Progenitor cell of endocrine pancreas (in vitro differentiated cells): ENCODE measurements around the gene PCARE. TPM values are rescaled to one million over a fixed set of nuclear protein-coding genes. Genes with fewer than 3 reads are reported as not detected.

Experiments
- DNase-seq: peaks from one replicate; pipeline ENCODE4 v3.0.0; 2021; ENCODE audit warnings: low spot score; ENCODE audit not compliant: unreplicated experiment
- H3K27ac Mint-ChIP-seq: 2 replicates; pipeline ENCODE4 v1.8.0; 2021; ENCODE audit warnings: mild to moderate bottlenecking, moderate library complexity, mixed read lengths
- H3K27me3 Mint-ChIP-seq: 2 replicates; pipeline ENCODE4 v1.8.0; 2021; ENCODE audit warnings: mixed read lengths
- H3K36me3 Mint-ChIP-seq: 2 replicates; pipeline ENCODE4 v1.8.0; 2022; ENCODE audit warnings: mixed read lengths; ENCODE audit not compliant: insufficient read depth
- H3K4me1 Mint-ChIP-seq: 2 replicates; pipeline ENCODE4 v1.8.0; 2021; ENCODE audit warnings: low read depth, mixed read lengths
- H3K4me3 Mint-ChIP-seq: 2 replicates; pipeline ENCODE4 v1.8.0; 2021; ENCODE audit warnings: low read depth, mild to moderate bottlenecking, moderate library complexity, mixed read lengths
- H3K9me3 Mint-ChIP-seq: 2 replicates; pipeline ENCODE4 v1.8.0; 2021; ENCODE audit warnings: low read depth, mixed read lengths
- CTCF ChIP-seq: fragments of 200-600 bp; sonication (generic); IDR thresholded peaks from one replicate; pipeline ENCODE4 v1.5.0; 2021; ENCODE audit warnings: antibody characterized with exemption, mild to moderate bottlenecking; ENCODE audit not compliant: unreplicated experiment
- total RNA-seq: library from RNA; stranded (reverse); gene quantifications from 2 replicates; pipeline ENCODE4 v1.2.1, GENCODE V29; 2021

Gene PCARE
- total RNA-seq, 1 donor from 2014 or later, result not detected

- DNase-seq, result no peak
- Mint-ChIP-seq H3K27ac (no peak overlapping the region), H3K36me3 (no peaks in the 10 kb centered on the region), H3K27me3 (peaks cover 8% of the 10 kb centered on the region), H3K9me3 (no peaks in the 10 kb centered on the region), H3K4me1 (no peaks in the 10 kb centered on the region), H3K4me3 (no peak overlapping the region)
- no peak for TF ChIP-seq CTCF
Measured at GRCh38 chr2:29021886-29022285, 52.4 kb downstream of the PCARE start.

- no peak for DNase-seq
- H3K27ac Mint-ChIP-seq, result peak overlapping the region; percentile 65
- H3K9me3 Mint-ChIP-seq, result no peaks in the 10 kb centered on the region
- no peaks in the 10 kb centered on the region for H3K4me1 Mint-ChIP-seq
- H3K36me3 Mint-ChIP-seq, result no peaks in the 10 kb centered on the region
- H3K27me3 Mint-ChIP-seq, result peaks cover 27% of the 10 kb centered on the region
- H3K4me3 Mint-ChIP-seq, result no peak overlapping the region
- TF ChIP-seq CTCF, result no peak
Measured at GRCh38 chr2:29017716-29018435, 56.4 kb downstream of the PCARE start.

- no peaks in the 10 kb centered on the region for H3K9me3 Mint-ChIP-seq
- H3K27me3 Mint-ChIP-seq, result peaks cover 31% of the 10 kb centered on the region
- TF ChIP-seq CTCF, result no peak
- no peak overlapping the region for H3K4me3 Mint-ChIP-seq
- no peaks in the 10 kb centered on the region for H3K36me3 Mint-ChIP-seq
- H3K27ac Mint-ChIP-seq, result no peak overlapping the region
- H3K4me1 Mint-ChIP-seq, result no peaks in the 10 kb centered on the region
- no peak for DNase-seq
Measured at GRCh38 chr2:29016504-29016903, 57.8 kb downstream of the PCARE start.

- H3K4me3 Mint-ChIP-seq, result no peak overlapping the region
- no peak for TF ChIP-seq CTCF
- H3K27ac Mint-ChIP-seq, result no peak overlapping the region
- H3K9me3 Mint-ChIP-seq, result no peaks in the 10 kb centered on the region
- DNase-seq, result no peak
- no peaks in the 10 kb centered on the region for H3K36me3 Mint-ChIP-seq
- H3K4me1 Mint-ChIP-seq, result peaks cover 1% of the 10 kb centered on the region
- peaks cover 33% of the 10 kb centered on the region for H3K27me3 Mint-ChIP-seq
Measured at GRCh38 chr2:29015701-29016470, 58.4 kb downstream of the PCARE start.

- Mint-ChIP-seq H3K4me3 (no peak overlapping the region), H3K27me3 (peaks cover 28% of the 10 kb centered on the region), H3K9me3 (no peaks in the 10 kb centered on the region), H3K27ac (no peak overlapping the region), H3K36me3 (no peaks in the 10 kb centered on the region), H3K4me1 (peaks cover 1% of the 10 kb centered on the region)
- TF ChIP-seq CTCF, result no peak
- DNase-seq, result no peak
Measured at GRCh38 chr2:29014811-29015421, 59.4 kb downstream of the PCARE start.
